ENCODE results near the gene NUDT3. TPM values are rescaled to one million over a fixed set of nuclear protein-coding genes. Genes with fewer than 3 reads are reported as not detected.

The NUDT3 gene
- polyA plus RNA-seq, 1 of the 3 experiments (the other 2 are of a cell fraction), result 11.9 TPM

GRCh38 chr6:34416877-34417371 lies 24.5 kb upstream of the NUDT3 start:
- Histone ChIP-seq H3K27ac (ENCODE audit: low read depth in 2 of 2, low read length in 1 of 2) (no peak overlapping the region; a peak in 1 of 4 replicates), H3F3A (replicated peaks; ENCODE audit: insufficient read depth) (peaks cover 70% of the 10 kb centered on the region), H4K20me1 (ENCODE audit: insufficient read depth) (peaks cover 51% of the 10 kb centered on the region), H3K9ac (no peak overlapping the region), H3K9me3 (no peaks in the 10 kb centered on the region), H3K4me3 (ENCODE audit: low read depth in 2 of 2, low read length in 1 of 2) (no peak overlapping the region), H3K4me1 (ENCODE audit: control insufficient read depth in 1 of 2, insufficient read depth in 2 of 2, low read depth in 1 of 2, low read length in 1 of 2) (no peaks in the 10 kb centered on the region; a peak in 2 of 4 replicates), H3K4me2 (no peak overlapping the region), H3K79me2 (ENCODE audit: insufficient read depth) (peaks cover 17% of the 10 kb centered on the region), H3K27me3 (ENCODE audit: insufficient read depth) (no peaks in the 10 kb centered on the region), H3K36me3 (replicated peaks in 1 of 2; ENCODE audit: control insufficient read depth in 1 of 2, insufficient read depth in 2 of 2, low read length in 1 of 2) (peaks cover 40 to 50% of the 10 kb centered on the region in 2 experiments), H2AFZ (ENCODE audit: low read depth) (no peak overlapping the region), H3K9me2 (no peaks in the 10 kb centered on the region)
- ChIA-PET CTCF (interaction anchor here (3.1 to 4.3 kb wide), 3 partner anchors 8 to 220 kb away, joined by 22 to 56 read pairs (median 40); partner anchors contain the start of genes RPS10 and SMIM29), POLR2A (interaction anchor here (0.6 to 1.7 kb wide), 3 partner anchors 9 to 167 kb away, joined by 3 to 9 read pairs (median 5); partner anchors contain the start of gene RPS10)
- no peak for DNase-seq
- TF ChIP-seq JUND (IDR thresholded peaks at IDR 0.05), result no peak
- no peak for TF ChIP-seq USF2 (IDR thresholded peaks at IDR 0.05; ENCODE audit: borderline replicate concordance, low read depth, low read length)
- no peak for TF ChIP-seq GATA2 (CRISPR knock-in tag; IDR thresholded peaks at IDR 0.05)
- TF ChIP-seq PBX3 (IDR thresholded peaks at IDR 0.05), result no peak
- no peak for TF ChIP-seq RAD21 (IDR thresholded peaks at IDR 0.05; ENCODE audit: low read length)
- no peak for TF ChIP-seq GABPA (IDR thresholded peaks at IDR 0.05; ENCODE audit: low read depth)
- 89% methylated on average over 7 of the region's 7 CpGs for WGBS (ENCODE audit: low lambda C conversion rate)

- H3K4me1 ChIP-seq (ENCODE audit: control insufficient read depth in 1 of 2, insufficient read depth in 2 of 2, low read depth in 1 of 2, low read length in 1 of 2), result no peaks in the 10 kb centered on the region
- no peaks in the 10 kb centered on the region for H3K9me3 ChIP-seq
- peaks cover 41% of the 10 kb centered on the region for H4K20me1 ChIP-seq (ENCODE audit: insufficient read depth)
- peaks cover 2% of the 10 kb centered on the region; the same call in 1 of the 2 replicates for H3K79me2 ChIP-seq (ENCODE audit: insufficient read depth)
- peaks cover 34 to 35% of the 10 kb centered on the region in 2 experiments for H3K36me3 ChIP-seq (replicated peaks in 1 of 2; ENCODE audit: control insufficient read depth in 1 of 2, insufficient read depth in 2 of 2, low read length in 1 of 2)
- no peak overlapping the region for H3K4me2 ChIP-seq
- H3K9me2 ChIP-seq, result no peaks in the 10 kb centered on the region
- ChIA-PET CTCF (interaction anchor here (0.5 to 4.3 kb wide), 39 partner anchors 10 to 902 kb away, joined by 3 to 56 read pairs (median 3); partner anchors contain the start of genes HMGA1, RPS10 and SMIM29), POLR2A (interaction anchor here (0.6 to 2.3 kb wide), 5 partner anchors 8 to 294 kb away, joined by 3 to 9 read pairs (median 4); partner anchors contain the start of gene SMIM29)
- peak; percentile 47 for DNase-seq
- peaks cover 61% of the 10 kb centered on the region for H3F3A ChIP-seq (replicated peaks; ENCODE audit: insufficient read depth)
- no peak overlapping the region for H2AFZ ChIP-seq (ENCODE audit: low read depth)
- H3K27ac ChIP-seq (ENCODE audit: low read depth in 2 of 2, low read length in 1 of 2), result 0 out of 4 replicates have a peak overlapping the region, but pooled peaks of 1 of the 2 experiments have one; percentile 1
- H3K4me3 ChIP-seq (ENCODE audit: low read depth in 2 of 2, low read length in 1 of 2), result no peak overlapping the region
- 78% methylated on average over 11 of the region's 11 CpGs for WGBS (ENCODE audit: low lambda C conversion rate)
- H3K27me3 ChIP-seq (ENCODE audit: insufficient read depth), result no peaks in the 10 kb centered on the region
- TF ChIP-seq FOXM1 (IDR thresholded peaks at IDR 0.05; ENCODE audit: low read depth) (no peak), USF2 (IDR thresholded peaks at IDR 0.05; ENCODE audit: borderline replicate concordance, low read depth, low read length) (no peak), SMC3 (IDR thresholded peaks at IDR 0.05; ENCODE audit: low read depth, low read length) (peak; percentile 73), SIN3A (IDR thresholded peaks at IDR 0.05; ENCODE audit: borderline replicate concordance, low read depth, low read length) (0 out of 2 replicates have a peak, but pooled peaks have one; percentile 23), POLR2AphosphoS5 (IDR thresholded peaks at IDR 0.05; ENCODE audit: low read depth, low read length) (peak; percentile 7; the same call in 1 of the 2 replicates), CTCF (IDR thresholded peaks at IDR 0.05) (peak; percentile 74), RAD21 (IDR thresholded peaks at IDR 0.05; ENCODE audit: low read length) (peak; percentile 78), JUND (IDR thresholded peaks at IDR 0.05) (no peak)
- no peak overlapping the region for H3K9ac ChIP-seq
Observed at GRCh38 chr6:34414999-34415858, 22.8 kb upstream of the NUDT3 start.
